ENCODE data around the gene INKA1. TPM values are rescaled to one million over a fixed set of nuclear protein-coding genes. Genes with fewer than 3 reads are reported as not detected.
"Not testable (repeated sequence)": the region's sequence is repeated elsewhere in the genome, so short reads cannot be mapped to it uniquely, and the experiment has no call there.

Gene INKA1
- total and polyA plus RNA-seq, 2 experiments from 2014 or later: 4.3 to 4.4 TPM

DNA sequence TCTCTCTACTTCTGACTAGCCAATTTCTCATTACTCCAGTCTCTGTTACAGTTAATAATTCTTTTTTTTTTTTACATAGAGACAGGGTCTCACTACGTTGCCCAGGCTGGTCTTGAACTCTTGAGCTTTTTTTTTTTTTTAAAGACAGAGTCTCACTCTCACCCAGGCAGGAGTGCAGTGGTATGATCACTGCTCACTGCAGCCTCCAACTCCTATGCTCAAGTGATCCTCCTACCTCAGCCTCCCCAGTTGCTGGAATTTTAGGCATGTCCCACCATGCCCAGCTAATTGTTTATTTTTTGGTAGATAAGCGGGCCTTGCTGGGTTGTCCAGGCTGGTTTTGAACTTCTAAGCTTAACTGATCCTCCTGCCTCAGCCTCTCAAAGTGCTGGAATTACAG, 30.4 kb upstream of the INKA1 start:
- Histone ChIP-seq H3K27me3 (no peaks in the 10 kb centered on the region), H3K4me3 (no peak overlapping the region), H3K27ac (no peak overlapping the region), H3K9me3 (ENCODE audit: low read depth) (no peaks in the 10 kb centered on the region), H3K4me1 (ENCODE audit: low read depth) (no peaks in the 10 kb centered on the region), H3K36me3 (peaks cover 9% of the 10 kb centered on the region)
- no peak for DNase-seq (ENCODE audit: low read depth in 1 of 2, low spot score in 1 of 2)
- TF ChIP-seq, protein P1, sequence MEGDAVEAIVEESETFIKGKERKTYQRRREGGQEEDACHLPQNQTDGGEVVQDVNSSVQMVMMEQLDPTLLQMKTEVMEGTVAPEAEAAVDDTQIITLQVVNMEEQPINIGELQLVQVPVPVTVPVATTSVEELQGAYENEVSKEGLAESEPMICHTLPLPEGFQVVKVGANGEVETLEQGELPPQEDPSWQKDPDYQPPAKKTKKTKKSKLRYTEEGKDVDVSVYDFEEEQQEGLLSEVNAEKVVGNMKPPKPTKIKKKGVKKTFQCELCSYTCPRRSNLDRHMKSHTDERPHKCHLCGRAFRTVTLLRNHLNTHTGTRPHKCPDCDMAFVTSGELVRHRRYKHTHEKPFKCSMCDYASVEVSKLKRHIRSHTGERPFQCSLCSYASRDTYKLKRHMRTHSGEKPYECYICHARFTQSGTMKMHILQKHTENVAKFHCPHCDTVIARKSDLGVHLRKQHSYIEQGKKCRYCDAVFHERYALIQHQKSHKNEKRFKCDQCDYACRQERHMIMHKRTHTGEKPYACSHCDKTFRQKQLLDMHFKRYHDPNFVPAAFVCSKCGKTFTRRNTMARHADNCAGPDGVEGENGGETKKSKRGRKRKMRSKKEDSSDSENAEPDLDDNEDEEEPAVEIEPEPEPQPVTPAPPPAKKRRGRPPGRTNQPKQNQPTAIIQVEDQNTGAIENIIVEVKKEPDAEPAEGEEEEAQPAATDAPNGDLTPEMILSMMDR (IDR thresholded peaks at IDR 0.05; ENCODE audit: low read depth, low read length): no peak

DNA sequence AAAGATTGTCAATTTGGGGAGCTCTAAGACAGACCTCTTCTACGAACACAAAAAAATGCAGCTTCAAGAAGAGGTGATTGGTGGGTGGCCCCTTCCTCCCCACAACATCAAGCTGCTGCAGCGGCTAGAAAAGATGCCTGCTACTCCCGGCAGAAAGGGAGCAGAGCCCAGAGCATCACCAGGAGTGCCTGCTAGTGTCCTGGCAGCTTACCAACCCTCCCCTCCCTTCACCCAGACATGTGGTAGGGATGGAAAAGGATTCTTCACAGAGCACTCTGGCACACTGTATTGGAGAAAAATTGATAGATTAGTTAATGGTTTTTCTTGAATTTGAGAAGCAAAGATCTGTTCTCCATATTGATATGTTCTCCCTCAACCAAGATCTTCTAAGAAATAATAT, 27.5 kb upstream of the INKA1 start:
- no peak overlapping the region for H3K27ac ChIP-seq
- H3K9me3 ChIP-seq (ENCODE audit: low read depth): no peaks in the 10 kb centered on the region
- no peak for DNase-seq (ENCODE audit: low read depth in 1 of 2, low spot score in 1 of 2)
- no peak overlapping the region for H3K4me3 ChIP-seq
- no peaks in the 10 kb centered on the region for H3K4me1 ChIP-seq (ENCODE audit: low read depth)
- peaks cover 4% of the 10 kb centered on the region for H3K36me3 ChIP-seq
- TF ChIP-seq, protein P1 (IDR thresholded peaks at IDR 0.05; ENCODE audit: low read depth, low read length): no peak
- no peaks in the 10 kb centered on the region for H3K27me3 ChIP-seq

DNA sequence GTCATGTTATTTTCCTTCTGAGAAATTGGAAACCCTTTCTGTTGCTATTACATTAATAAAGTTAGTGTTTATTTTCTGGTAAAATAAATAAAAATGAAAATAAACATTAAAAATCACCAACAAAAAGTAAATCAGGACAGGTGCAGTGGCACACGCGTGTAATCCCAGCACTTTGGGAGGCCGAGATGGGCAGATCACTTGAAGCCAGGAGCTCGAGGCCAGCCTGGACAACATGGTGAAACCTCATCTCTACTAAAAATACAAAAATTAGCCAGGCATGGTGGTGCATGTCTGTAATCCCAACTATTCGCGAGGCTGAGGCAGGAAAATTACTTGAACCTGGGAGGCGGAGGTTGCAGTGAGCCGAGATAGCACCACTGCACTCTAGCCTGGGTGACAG, 27.0 kb upstream of the INKA1 start:
- H3K9me3 ChIP-seq (ENCODE audit: low read depth); H3K27me3 ChIP-seq; H3K4me1 ChIP-seq (ENCODE audit: low read depth); H3K36me3 ChIP-seq; H3K4me3 ChIP-seq; H3K27ac ChIP-seq; DNase-seq (ENCODE audit: low read depth in 1 of 2, low spot score in 1 of 2): not testable (repeated sequence)

DNA sequence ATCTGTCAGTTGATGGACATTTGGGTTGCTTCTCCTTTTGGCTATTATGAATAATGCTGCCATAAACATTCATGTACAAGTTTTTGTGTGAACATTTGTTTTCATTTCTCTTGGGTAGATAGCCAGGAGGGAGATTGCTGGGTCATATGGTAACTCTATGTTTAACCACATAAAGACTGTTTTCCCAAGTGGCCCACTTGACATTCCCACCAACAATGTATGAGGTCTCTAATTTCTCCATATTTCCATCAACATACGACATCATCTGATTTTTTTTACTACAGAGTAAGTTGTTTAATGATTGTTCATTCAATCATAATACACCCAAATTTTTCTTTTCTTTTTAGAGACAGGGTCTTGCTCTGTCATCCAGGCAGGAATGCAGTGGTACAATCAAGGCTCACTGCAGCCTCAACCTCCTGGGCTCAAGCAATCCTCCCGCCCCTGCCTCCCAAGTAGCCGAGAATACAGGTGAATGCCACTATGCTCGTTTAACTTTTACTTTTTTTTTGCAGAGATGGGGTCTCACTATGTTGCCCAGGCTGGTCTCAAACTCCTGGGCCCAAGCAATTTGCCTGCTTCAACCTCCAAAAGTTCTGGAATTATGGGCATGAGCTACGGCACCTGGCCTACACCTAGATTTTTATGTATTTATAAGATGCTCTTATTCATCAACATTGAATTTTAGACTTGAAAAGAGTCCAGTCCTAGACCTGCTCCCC, 23.5 kb upstream of the INKA1 start:
- Histone ChIP-seq H3K27ac (no peak overlapping the region), H3K9me3 (ENCODE audit: low read depth) (no peaks in the 10 kb centered on the region), H3K4me1 (ENCODE audit: low read depth) (no peaks in the 10 kb centered on the region), H3K27me3 (no peaks in the 10 kb centered on the region), H3K36me3 (peaks cover 4% of the 10 kb centered on the region), H3K4me3 (no peak overlapping the region)
- no peak for DNase-seq (ENCODE audit: low read depth in 1 of 2, low spot score in 1 of 2)
- TF ChIP-seq, protein P1 (IDR thresholded peaks at IDR 0.05; ENCODE audit: low read depth, low read length): no peak

DNA sequence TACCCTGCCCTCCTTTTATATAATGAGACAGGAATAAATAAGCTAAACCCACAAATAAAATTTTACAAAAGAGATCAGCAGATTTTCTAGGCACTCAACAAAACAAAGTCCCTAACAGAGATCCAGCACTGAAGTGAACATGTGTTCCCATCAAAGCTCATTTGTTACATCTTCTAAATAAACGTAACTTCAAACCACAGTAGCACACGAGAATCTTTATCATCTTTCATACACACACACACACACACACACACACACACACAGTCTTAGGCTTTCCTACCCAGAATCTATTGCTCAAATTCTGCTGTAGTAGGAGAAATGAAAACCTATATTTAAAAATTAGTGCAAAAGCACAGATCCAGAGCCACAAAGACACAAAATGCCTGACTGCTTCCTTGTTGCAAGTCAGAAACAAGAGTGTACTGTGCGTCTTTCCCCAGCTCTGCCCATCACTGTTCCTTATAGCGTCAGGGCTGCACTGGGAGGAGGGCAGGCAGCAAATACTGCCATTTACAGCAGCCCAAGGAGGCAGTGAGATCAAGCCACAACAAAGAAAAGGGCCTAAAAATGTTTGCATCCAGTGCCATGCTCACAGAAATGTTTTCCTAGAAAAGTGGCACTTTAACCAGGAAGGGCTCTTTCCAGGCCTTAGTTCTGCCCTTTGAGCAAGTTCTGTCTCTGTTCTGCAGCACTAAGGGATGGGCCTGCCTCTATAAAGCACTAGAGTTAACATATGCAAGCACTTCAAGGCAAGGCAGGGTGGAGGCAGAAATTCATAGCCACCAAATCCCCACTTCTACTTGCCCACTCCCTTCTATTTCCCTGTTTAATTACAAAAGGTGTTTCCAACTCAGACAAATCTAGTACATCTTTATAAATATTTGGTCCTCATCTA, 22.7 kb upstream of the INKA1 start:
- Histone ChIP-seq H3K36me3 (peaks cover 4% of the 10 kb centered on the region), H3K4me1 (ENCODE audit: low read depth) (peaks cover 5% of the 10 kb centered on the region), H3K27me3 (no peaks in the 10 kb centered on the region), H3K4me3 (no peak overlapping the region), H3K9me3 (ENCODE audit: low read depth) (no peaks in the 10 kb centered on the region), H3K27ac (peak overlapping the region; percentile 76)
- TF ChIP-seq, protein P1 (IDR thresholded peaks at IDR 0.05; ENCODE audit: low read depth, low read length): no peak
- no peak for DNase-seq (ENCODE audit: low read depth in 1 of 2, low spot score in 1 of 2)

DNA sequence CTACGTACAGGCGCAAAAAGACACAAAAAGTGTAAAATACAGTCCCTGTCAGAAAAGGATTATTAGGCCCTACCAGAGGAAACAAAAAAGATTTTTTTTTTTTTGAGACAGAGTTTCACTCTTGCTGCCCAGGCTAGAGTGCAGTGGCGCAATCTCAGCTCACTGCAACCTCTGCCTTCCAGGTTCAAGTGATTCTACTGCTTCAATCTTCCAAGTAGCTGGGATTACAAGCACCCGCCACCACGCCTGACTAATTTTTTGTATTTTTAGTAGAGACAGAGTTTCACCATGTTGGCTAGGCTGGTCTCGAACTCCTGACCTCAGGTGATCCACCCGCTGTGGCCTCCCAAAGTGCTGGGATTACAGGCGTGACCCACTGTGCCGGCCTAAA, 22.1 kb upstream of the INKA1 start:
- H3K4me3 ChIP-seq; H3K36me3 ChIP-seq; H3K4me1 ChIP-seq (ENCODE audit: low read depth); H3K9me3 ChIP-seq (ENCODE audit: low read depth); H3K27me3 ChIP-seq; DNase-seq (ENCODE audit: low read depth in 1 of 2, low spot score in 1 of 2): not testable (repeated sequence)
- peak overlapping the region; percentile 76 for H3K27ac ChIP-seq
